GM19351 (cell line): ENCODE measurements around the gene EXOC4.

Experiments used
- ATAC-seq: cut with Tn5 transposase; IDR thresholded peaks from one replicate; pipeline ENCODE4 v1.9.1; 2021; ENCODE audit warnings: mild to moderate bottlenecking, moderate library complexity; ENCODE audit not compliant: unreplicated experiment

The EXOC4 gene

GRCh38 chr7:133360201-133360600 is 107.3 kb downstream of the EXOC4 start:
- no peak for ATAC-seq

GRCh38 chr7:133361806-133362205 is 108.9 kb downstream of the EXOC4 start:
- no peak for ATAC-seq

GRCh38 chr7:133364959-133365690 is 112.2 kb downstream of the EXOC4 start:
- no peak for ATAC-seq

- ATAC-seq: no peak
These were observed 113.0 kb downstream of the EXOC4 start for GRCh38 chr7:133365917-133366316.

GRCh38 chr7:133367561-133367960 is 114.7 kb downstream of the EXOC4 start:
- ATAC-seq: no peak

GRCh38 chr7:133369130-133369529 is 116.3 kb downstream of the EXOC4 start:
- no peak for ATAC-seq

- no peak for ATAC-seq
These were observed 118.7 kb downstream of the EXOC4 start for GRCh38 chr7:133371616-133372015.

- ATAC-seq: no peak
These were observed 119.5 kb downstream of the EXOC4 start for GRCh38 chr7:133372337-133372736.

GRCh38 chr7:133376514-133376913 is 123.6 kb downstream of the EXOC4 start:
- ATAC-seq: no peak

GRCh38 chr7:133381965-133382364 is 129.1 kb downstream of the EXOC4 start:
- ATAC-seq: no peak

GRCh38 chr7:133382775-133383559 is 130.1 kb downstream of the EXOC4 start:
- ATAC-seq: no peak

- ATAC-seq: no peak
These were observed 133.3 kb downstream of the EXOC4 start for GRCh38 chr7:133386205-133386604.

GRCh38 chr7:133389727-133390126 is 136.8 kb downstream of the EXOC4 start:
- ATAC-seq: no peak

GRCh38 chr7:133391206-133391605 is 138.3 kb downstream of the EXOC4 start:
- no peak for ATAC-seq

- ATAC-seq: no peak
These were observed 141.5 kb downstream of the EXOC4 start for GRCh38 chr7:133394369-133394768.

GRCh38 chr7:133395551-133395950 is 142.7 kb downstream of the EXOC4 start:
- no peak for ATAC-seq

- ATAC-seq: no peak
These were observed 145.6 kb downstream of the EXOC4 start for GRCh38 chr7:133398506-133398905.

GRCh38 chr7:133401225-133401624 is 148.3 kb downstream of the EXOC4 start:
- ATAC-seq: no peak

- ATAC-seq: no peak
These were observed 155.3 kb downstream of the EXOC4 start for GRCh38 chr7:133408212-133408611.

- no peak for ATAC-seq
These were observed 156.5 kb downstream of the EXOC4 start for GRCh38 chr7:133409421-133409820.

- ATAC-seq: no peak
These were observed 157.1 kb downstream of the EXOC4 start for GRCh38 chr7:133409966-133410365.

- no peak for ATAC-seq
These were observed 158.5 kb downstream of the EXOC4 start for GRCh38 chr7:133411395-133411794.
